C1 segment of cervical spinal cord (tissue), 14 donors: ENCODE results near the gene MESD.

ENCODE experiments used
- DNase-seq, 14 donors: peaks; one replicate each; lab custom pipeline; 2025; lab: John Stamatoyannopoulos, UW

MESD gene

GRCh38 chr15:81015621-81016488 is 26.2 kb upstream of the MESD start:
- peak in 11 of 14 donors; percentile 17 to 75 (median 63) for DNase-seq

- peak in 1 of 14 donors; percentile 72 for DNase-seq
Observed at GRCh38 chr15:81014446-81015093, 25.0 kb upstream of the MESD start.

GRCh38 chr15:81013396-81013929 is 23.8 kb upstream of the MESD start:
- peak in 1 of 14 donors; percentile 64 for DNase-seq

- no peak for DNase-seq
Observed at GRCh38 chr15:81012588-81012987, 23.0 kb upstream of the MESD start.

GRCh38 chr15:81011593-81011992 is 22.0 kb upstream of the MESD start:
- DNase-seq, result no peak

- peak in 1 of 14 donors; percentile 55 for DNase-seq
Observed at GRCh38 chr15:81010086-81010485, 20.5 kb upstream of the MESD start.

- DNase-seq, result no peak
Observed at GRCh38 chr15:81008312-81008711, 18.7 kb upstream of the MESD start.

- DNase-seq, result no peak
Observed at GRCh38 chr15:81007428-81008064, 17.9 kb upstream of the MESD start.

GRCh38 chr15:81006124-81006523 is 16.5 kb upstream of the MESD start:
- no peak for DNase-seq

- DNase-seq, result no peak
Observed at GRCh38 chr15:81003097-81003350, 13.4 kb upstream of the MESD start.

- no peak for DNase-seq
Observed at GRCh38 chr15:81002331-81003096, 12.9 kb upstream of the MESD start.

- no peak for DNase-seq
Observed at GRCh38 chr15:81002009-81002330, 12.4 kb upstream of the MESD start.

GRCh38 chr15:81001152-81002008 is 11.8 kb upstream of the MESD start:
- peak in 7 of 14 donors; percentile 22 to 77 (median 55) for DNase-seq

- DNase-seq, result peak in 13 of 14 donors; percentile 28 to 87 (median 75)
Observed at GRCh38 chr15:81000624-81001151, 11.1 kb upstream of the MESD start, which contains the start of gene TLNRD1. Gene TLNRD1, plus strand, starts transcription at chr15:81000923. Its CDS starts 1,349 bp downstream, at chr15:81002272.

- DNase-seq, result peak in 5 of 14 donors; percentile 52 to 68 (median 63)
Observed at GRCh38 chr15:81000144-81000623, 10.6 kb upstream of the MESD start.

- DNase-seq, result no peak
Observed at GRCh38 chr15:80999623-81000036, 10.0 kb upstream of the MESD start.

- DNase-seq, result no peak
Observed at GRCh38 chr15:80998251-80998650, 8.6 kb upstream of the MESD start.

- DNase-seq, result no peak
Observed at GRCh38 chr15:80997692-80998091, 8.1 kb upstream of the MESD start.

- no peak for DNase-seq
Observed at GRCh38 chr15:80996247-80996646, 6.6 kb upstream of the MESD start.

- no peak for DNase-seq
Observed at GRCh38 chr15:80992441-80992840, 2.8 kb upstream of the MESD start.
